Spleen (tissue), 7 donors: ENCODE results near the gene ADARB2.

ENCODE experiments used
- CTCF ChIP-seq, 11 experiments: fragments of 200-600 bp in 7 of 11; fragments of 450-650 bp in 4 of 11; sonication (generic) in 4 of 11; IDR thresholded peaks in 8 of 11; conservative IDR thresholded peaks in 3 of 11; 1 replicate in 7 of 11; 2 replicates in 4 of 11; pipeline versions ENCODE4 v1.4.0 to v1.8.0; 2016 to 2021; ENCODE audit warnings: antibody characterized with exemption in 11 of 11, inconsistent platforms in 4 of 11, mild to moderate bottlenecking in 1 of 11
- POLR2A ChIP-seq, 3 donors: fragments of 450-650 bp; IDR thresholded peaks; one replicate each; pipeline ENCODE4 v1.5.1; 2017; ENCODE audit warnings: antibody characterized with exemption in 3 of 3, mild to moderate bottlenecking in 1 of 3
- POLR2AphosphoS5 ChIP-seq, 3 donors: sonication (generic); formaldehyde crosslinking; IDR thresholded peaks; one replicate each; pipeline ENCODE4 v1.5.1; 2017; ENCODE audit warnings: antibody characterized with exemption in 3 of 3
- donor health status: DM: no; HTN: no; CAD: no; lungs with moderate emphysema.
- donor health status: DM: no; HTN: no; CAD: no.
- donor health status: DM: no; HTN: no; CAD: no.

GRCh38 chr10:1344408-1344807, 392.9 kb downstream of the ADARB2 start:
- TF ChIP-seq CTCF (IDR thresholded peaks at IDR 0.05 in 8 of 11, conservative IDR thresholded peaks at IDR 0.05 in 3 of 11) (no peak), POLR2AphosphoS5 (IDR thresholded peaks at IDR 0.05) (no peak), POLR2A (IDR thresholded peaks at IDR 0.05) (no peak)
